H9 (cell line): ENCODE data around the gene CEP85L. TPM values are rescaled to one million over a fixed set of nuclear protein-coding genes. Genes with fewer than 3 reads are reported as not detected.

Experiments used
- DNase-seq: peaks from one replicate; pipeline ENCODE4 v3.0.0-alpha.2; 2017
- H2AFZ ChIP-seq: one replicate; pipeline ENCODE4 v1.6.1; 2013; ENCODE audit warnings: mild to moderate bottlenecking, low read length, control low read depth, moderate library complexity
- H2AK5ac ChIP-seq: 2 replicates; pipeline ENCODE4 v1.6.1; 2013; ENCODE audit warnings: low read length, control low read depth, mixed read lengths; ENCODE audit not compliant: insufficient read length
- H2BK120ac ChIP-seq: one replicate; pipeline ENCODE4 v1.6.1; 2013; ENCODE audit warnings: low read depth, mild to moderate bottlenecking, low read length, control low read depth, inconsistent platforms; ENCODE audit not compliant: poor library complexity, severe bottlenecking
- H2BK12ac ChIP-seq: 2 replicates; pipeline ENCODE4 v1.6.1; 2013; ENCODE audit warnings: low read length, control low read depth, mixed read lengths, low read depth; ENCODE audit not compliant: insufficient read length
- H2BK15ac ChIP-seq: 2 replicates; pipeline ENCODE4 v1.6.1; 2013; ENCODE audit warnings: low read depth, low read length, control low read depth
- H2BK20ac ChIP-seq: one replicate; pipeline ENCODE4 v1.6.1; 2013; ENCODE audit warnings: low read depth, mild to moderate bottlenecking, low read length, control low read depth, inconsistent platforms; ENCODE audit not compliant: poor library complexity, severe bottlenecking
- H2BK5ac ChIP-seq: 2 replicates; pipeline ENCODE4 v1.6.1; 2013; ENCODE audit warnings: low read length, control low read depth, mixed read lengths; ENCODE audit not compliant: insufficient read length
- H3K14ac ChIP-seq: 2 replicates; pipeline ENCODE4 v1.6.1; 2013; ENCODE audit warnings: low read length, control low read depth; ENCODE audit not compliant: insufficient read depth
- H3K18ac ChIP-seq: 2 replicates; pipeline ENCODE4 v1.6.1; 2013; ENCODE audit warnings: low read depth, mild to moderate bottlenecking, mixed read lengths, low read length, control low read depth; ENCODE audit not compliant: insufficient read length
- H3K23ac ChIP-seq: 2 replicates; pipeline ENCODE4 v1.6.1; 2013; ENCODE audit warnings: low read length, control low read depth, mixed read lengths, low read depth; ENCODE audit not compliant: insufficient read length
- H3K23me2 ChIP-seq: 2 replicates; pipeline ENCODE4 v1.6.1; 2013; ENCODE audit warnings: low read depth, mild to moderate bottlenecking, mixed read lengths, low read length, control low read depth; ENCODE audit not compliant: insufficient read length, poor library complexity, severe bottlenecking
- H3K27ac ChIP-seq: 2 replicates; pipeline ENCODE4 v1.5.1; 2013; ENCODE audit warnings: low read length, control low read depth, mixed read lengths, low read depth; ENCODE audit not compliant: insufficient read length
- H3K27me3 ChIP-seq: 2 replicates; pipeline ENCODE4 v1.6.1; 2013; ENCODE audit warnings: low read length, control low read depth, inconsistent platforms; ENCODE audit not compliant: insufficient read depth
- H3K4ac ChIP-seq: 2 replicates; pipeline ENCODE4 v1.6.1; 2013; ENCODE audit warnings: low read depth, mild to moderate bottlenecking, control low read depth, inconsistent platforms, low read length, moderate library complexity
- H3K4me1 ChIP-seq: 2 replicates; pipeline ENCODE4 v1.6.1; 2013; ENCODE audit warnings: low read length, control low read depth, inconsistent platforms; ENCODE audit not compliant: insufficient read depth
- H3K4me2 ChIP-seq: 2 replicates; pipeline ENCODE4 v1.6.1; 2013; ENCODE audit warnings: low read length, control low read depth, mixed read lengths; ENCODE audit not compliant: insufficient read length, insufficient read depth
- H3K56ac ChIP-seq: 2 replicates; pipeline ENCODE4 v1.6.1; 2013; ENCODE audit warnings: low read depth, mild to moderate bottlenecking, mixed read lengths, low read length, control low read depth; ENCODE audit not compliant: insufficient read length
- H3K79me1 ChIP-seq: 2 replicates; pipeline ENCODE4 v1.6.1; 2013; ENCODE audit warnings: low read depth, mild to moderate bottlenecking, moderate library complexity, low read length, control low read depth, inconsistent platforms; ENCODE audit not compliant: insufficient read depth, poor library complexity, severe bottlenecking
- H3K79me2 ChIP-seq: 2 replicates; pipeline ENCODE4 v1.6.1; 2013; ENCODE audit warnings: low read length, control low read depth, inconsistent platforms; ENCODE audit not compliant: insufficient read depth
- H3K9ac ChIP-seq: 2 replicates; pipeline ENCODE4 v1.6.1; 2013; ENCODE audit warnings: low read length, control low read depth, mixed read lengths; ENCODE audit not compliant: insufficient read length; ENCODE audit errors: extremely low read depth
- H3K9me3 ChIP-seq: one replicate; pipeline ENCODE4 v1.6.1; 2013; ENCODE audit warnings: low read depth, low read length, inconsistent platforms; ENCODE audit not compliant: control insufficient read depth
- H3T11ph ChIP-seq: one replicate; pipeline ENCODE4 v1.6.1; 2013; ENCODE audit warnings: mild to moderate bottlenecking, low read length, control low read depth, inconsistent platforms
- H4K20me1 ChIP-seq: one replicate; pipeline ENCODE4 v1.6.1; 2013; ENCODE audit not compliant: control insufficient read depth, insufficient read length, insufficient read depth
- H4K5ac ChIP-seq: 2 replicates; pipeline ENCODE4 v1.6.1; 2013; ENCODE audit warnings: low read depth, mild to moderate bottlenecking, mixed read lengths, low read length, control low read depth; ENCODE audit not compliant: insufficient read length
- H4K8ac ChIP-seq: replicated peaks from 2 replicates; pipeline ENCODE4 v1.6.1; 2013; ENCODE audit warnings: low read length, control low read depth, mixed read lengths, low read depth; ENCODE audit not compliant: insufficient read length
- H4K91ac ChIP-seq: 2 replicates; pipeline ENCODE4 v1.6.1; 2013; ENCODE audit warnings: low read depth, mild to moderate bottlenecking, moderate library complexity, mixed read lengths, low read length, control low read depth; ENCODE audit not compliant: insufficient read length
- H3K27ac Mint-ChIP-seq, 3 experiments: 2 replicates in 2 of 3; 3 replicates in 1 of 3; pipeline ENCODE4 v1.8.0; 2020 to 2021; ENCODE audit warnings: mixed read lengths in 3 of 3, mild to moderate bottlenecking in 1 of 3, moderate library complexity in 1 of 3
- H3K27me3 Mint-ChIP-seq: 2 replicates; pipeline ENCODE4 v1.8.0; 2021; ENCODE audit warnings: low read depth, mild to moderate bottlenecking, moderate library complexity, mixed read lengths
- H3K36me3 Mint-ChIP-seq, 3 experiments: 2 replicates in 2 of 3; 3 replicates in 1 of 3; pipeline ENCODE4 v1.8.0; 2020 to 2021; ENCODE audit warnings: low read depth in 3 of 3, mixed read lengths in 3 of 3; ENCODE audit not compliant: insufficient read depth in 1 of 3
- H3K4me1 Mint-ChIP-seq, 2 experiments: 2 replicates each; pipeline ENCODE4 v1.8.0; 2020; ENCODE audit warnings: mixed read lengths in 2 of 2
- H3K4me3 Mint-ChIP-seq, 2 experiments: 2 replicates in 1 of 2; 3 replicates in 1 of 2; pipeline ENCODE4 v1.8.0; 2020 to 2021; ENCODE audit warnings: mild to moderate bottlenecking in 2 of 2, mixed read lengths in 2 of 2, moderate library complexity in 1 of 2
- H3K9me3 Mint-ChIP-seq, 2 experiments: 2 replicates in 1 of 2; 3 replicates in 1 of 2; pipeline ENCODE4 v1.8.0; 2020; ENCODE audit warnings: mild to moderate bottlenecking in 2 of 2, mixed read lengths in 2 of 2, moderate library complexity in 1 of 2
- CTCF ChIP-seq: fragments of 200-600 bp; sonication (generic); conservative IDR thresholded peaks from 3 replicates; pipeline ENCODE4 v1.8.0; 2021; ENCODE audit warnings: antibody characterized with exemption, mild to moderate bottlenecking
- WGBS: extraction: QIAGEN DNeasy Blood & Tissue Kit; methylation state at CpG from one replicate; pipeline ENCODE4 v1.1.7; 2013; ENCODE audit warnings: missing lambda C conversion rate, low lambda C conversion rate, mixed read lengths; ENCODE audit not compliant: insufficient read length; ENCODE audit errors: extremely low coverage; 5-methylcytosine and 5-hydroxymethylcytosine counted together
- total RNA-seq: library from RNA; stranded (reverse); gene quantifications from 2 replicates; pipeline ENCODE4 v1.2.1, GENCODE V29; 2021

Gene CEP85L
- total RNA-seq, 1 experiment from 2014 or later: 3.8 TPM

GRCh38 chr6:118621799-118622470 is 29.5 kb downstream of the CEP85L start:
- H3K79me2 ChIP-seq: no peaks in the 10 kb centered on the region
- no CpG with 5 or more reads among the region's 7 CpGs for WGBS
- Mint-ChIP-seq H3K9me3 (peaks cover 14 to 17% of the 10 kb centered on the region in 2 experiments), H3K4me3 (no peak overlapping the region), H3K36me3 (peaks cover 6 to 20% (median 17%) of the 10 kb centered on the region in 3 experiments), H3K4me1 (peaks cover 2 to 3% of the 10 kb centered on the region in 2 experiments; a peak in 1 of 4 replicates), H3K27ac (no peak overlapping the region), H3K27me3 (no peaks in the 10 kb centered on the region)
- H2AK5ac ChIP-seq: no peak overlapping the region
- H2BK12ac ChIP-seq: no peak overlapping the region
- no peak overlapping the region for H2BK120ac ChIP-seq
- H3K4me1 ChIP-seq: no peaks in the 10 kb centered on the region
- no peaks in the 10 kb centered on the region for H4K20me1 ChIP-seq
- no peak overlapping the region for H3K18ac ChIP-seq
- no peak overlapping the region for H3K14ac ChIP-seq
- no peak for DNase-seq
- H3K4me2 ChIP-seq: no peak overlapping the region
- no peak overlapping the region for H4K91ac ChIP-seq
- peaks cover 9% of the 10 kb centered on the region for H3K9me3 ChIP-seq
- H3K27ac ChIP-seq: no peak overlapping the region
- no peak overlapping the region for H2AFZ ChIP-seq
- no peak overlapping the region for H3K9ac ChIP-seq
- H3K23ac ChIP-seq: no peak overlapping the region
- no peaks in the 10 kb centered on the region for H3K23me2 ChIP-seq
- H2BK20ac ChIP-seq: no peak overlapping the region
- no peak overlapping the region for H3K4ac ChIP-seq
- no peak overlapping the region for H4K8ac ChIP-seq
- no peak overlapping the region for H3T11ph ChIP-seq
- H3K56ac ChIP-seq: no peak overlapping the region
- H2BK15ac ChIP-seq: no peak overlapping the region
- H4K5ac ChIP-seq: no peak overlapping the region
- peaks cover 4% of the 10 kb centered on the region for H3K79me1 ChIP-seq
- no peaks in the 10 kb centered on the region for H3K27me3 ChIP-seq
- H2BK5ac ChIP-seq: no peak overlapping the region
- no peak for TF ChIP-seq CTCF
